Activated naive CD8-positive, alpha-beta T cell treated with anti-CD3 and anti-CD28 coated beads for 36 hours (primary cell): Measurements from ENCODE around the gene ATL2. TPM values are rescaled to one million over a fixed set of nuclear protein-coding genes. Genes with fewer than 3 reads are reported as not detected.
A peak's percentile ranks its signal among the peaks of the same experiment; 100 is the strongest.
"Not testable (repeated sequence)": the region's sequence is repeated elsewhere in the genome, so short reads cannot be mapped to it uniquely, and the experiment has no call there.

Experiments
- DNase-seq: peaks from one replicate; pipeline ENCODE4 v3.0.0; 2021
- H3K27ac Mint-ChIP-seq: one replicate; pipeline ENCODE4 v1.8.0; 2022; ENCODE audit warnings: mild to moderate bottlenecking, moderate library complexity, mixed read lengths
- H3K27me3 Mint-ChIP-seq: one replicate; pipeline ENCODE4 v1.8.0; 2022; ENCODE audit warnings: mild to moderate bottlenecking, mixed read lengths
- H3K36me3 Mint-ChIP-seq: one replicate; pipeline ENCODE4 v1.8.0; 2021; ENCODE audit warnings: mild to moderate bottlenecking, mixed read lengths
- H3K4me1 Mint-ChIP-seq: one replicate; pipeline ENCODE4 v1.8.0; 2021; ENCODE audit warnings: mixed read lengths
- H3K4me3 Mint-ChIP-seq: one replicate; pipeline ENCODE4 v1.8.0; 2022; ENCODE audit warnings: mild to moderate bottlenecking, moderate library complexity, mixed read lengths
- H3K9me3 Mint-ChIP-seq: one replicate; pipeline ENCODE4 v1.8.0; 2022; ENCODE audit warnings: mixed read lengths
- total RNA-seq, 2 experiments: library from RNA; stranded (reverse); gene quantifications; one replicate each; pipeline ENCODE4 v1.2.3, GENCODE V29; 2021

ATL2 gene
- total RNA-seq, 2 experiments from 2014 or later, result 55.4 to 60.4 TPM

DNA sequence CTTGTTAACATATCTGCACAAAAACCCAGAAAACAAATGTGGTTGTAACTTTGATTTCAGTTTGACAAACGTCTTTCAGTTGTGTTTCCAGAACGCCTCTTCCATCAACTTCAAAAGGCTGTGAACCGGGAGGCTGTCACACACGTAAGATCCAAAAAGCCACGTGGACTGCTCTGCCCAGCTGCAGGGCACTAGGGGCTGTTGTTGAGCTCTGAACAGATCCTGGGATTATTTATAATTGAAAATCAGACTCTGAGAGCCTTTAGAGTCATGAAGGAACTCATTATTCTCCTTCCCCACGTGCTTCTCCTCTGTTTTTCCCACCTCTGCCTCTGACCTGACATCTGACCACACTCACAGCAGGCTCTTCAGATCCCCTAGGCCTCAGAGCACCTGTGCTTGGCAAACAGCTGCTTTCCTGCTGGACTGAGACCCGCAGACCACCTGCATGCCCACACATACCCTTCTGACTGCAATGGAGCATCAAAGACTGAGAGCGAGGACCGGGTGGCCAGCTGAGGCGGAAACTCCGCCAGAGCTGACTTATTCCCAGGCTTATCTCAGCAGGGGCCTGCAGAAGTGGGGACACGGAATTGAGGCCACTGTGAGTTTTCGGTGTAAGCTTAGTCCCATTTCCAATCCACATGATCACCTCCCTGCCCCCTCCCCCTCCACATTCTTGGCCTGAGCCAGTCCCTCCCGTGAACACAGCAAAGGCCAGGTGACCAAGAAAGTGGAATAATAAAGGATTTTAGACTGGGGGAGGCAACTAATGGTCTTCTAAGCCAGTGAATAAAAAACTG is 114.8 kb downstream of the ATL2 start:
- peaks cover 7% of the 10 kb centered on the region for H3K9me3 Mint-ChIP-seq
- no peak overlapping the region for H3K4me3 Mint-ChIP-seq
- no peaks in the 10 kb centered on the region for H3K36me3 Mint-ChIP-seq
- H3K27ac Mint-ChIP-seq, result peak overlapping the region; percentile 32
- H3K27me3 Mint-ChIP-seq, result peaks cover 17% of the 10 kb centered on the region
- H3K4me1 Mint-ChIP-seq, result peaks cover 29% of the 10 kb centered on the region
- peak; percentile 26 for DNase-seq

- Mint-ChIP-seq H3K4me3 (no peak overlapping the region), H3K27ac (no peak overlapping the region), H3K36me3 (no peaks in the 10 kb centered on the region), H3K4me1 (peaks cover 28% of the 10 kb centered on the region), H3K27me3 (peaks cover 17% of the 10 kb centered on the region), H3K9me3 (peaks cover 6% of the 10 kb centered on the region)
- no peak for DNase-seq
These were observed 115.5 kb downstream of the ATL2 start for GRCh38 chr2:38261569-38262068.

- H3K4me1 Mint-ChIP-seq, result peaks cover 26% of the 10 kb centered on the region
These were observed 116.1 kb downstream of the ATL2 start for GRCh38 chr2:38260972-38261371.

DNA sequence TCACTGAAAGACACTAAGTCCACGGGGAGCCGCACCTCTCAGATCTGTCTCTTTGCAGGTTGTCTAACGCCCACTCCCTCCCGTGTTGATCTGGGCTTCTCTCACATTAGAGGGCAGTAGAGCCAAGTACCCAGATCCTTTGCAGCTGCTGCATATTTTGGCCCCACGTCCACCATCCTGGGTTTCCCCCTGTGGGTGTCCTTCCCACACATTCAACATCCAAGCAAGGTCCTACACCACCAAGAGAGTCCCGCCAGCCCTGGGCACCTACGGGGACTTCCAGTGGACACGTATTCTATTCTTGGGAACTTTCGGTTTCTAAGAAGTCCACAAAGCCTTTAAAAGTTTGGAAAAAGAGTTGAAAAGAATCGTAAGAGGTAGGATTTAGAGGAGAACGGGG is 116.6 kb downstream of the ATL2 start:
- Mint-ChIP-seq H3K4me1 (peaks cover 22% of the 10 kb centered on the region), H3K4me3 (no peak overlapping the region), H3K27me3 (peaks cover 17% of the 10 kb centered on the region), H3K27ac (no peak overlapping the region), H3K9me3 (no peaks in the 10 kb centered on the region), H3K36me3 (no peaks in the 10 kb centered on the region)
- DNase-seq, result no peak

More at GRCh38 chr2:38260972-38261371, 116.1 kb downstream of the ATL2 start:
- Mint-ChIP-seq H3K36me3 (no peaks in the 10 kb centered on the region), H3K27ac (no peak overlapping the region), H3K9me3 (peaks cover 2% of the 10 kb centered on the region), H3K27me3 (peaks cover 17% of the 10 kb centered on the region), H3K4me3 (no peak overlapping the region)
- no peak for DNase-seq

- no peak overlapping the region for H3K4me3 Mint-ChIP-seq
- H3K9me3 Mint-ChIP-seq, result no peaks in the 10 kb centered on the region
These were observed 117.8 kb downstream of the ATL2 start for GRCh38 chr2:38259311-38259710.

GRCh38 chr2:38257680-38258079 is 119.4 kb downstream of the ATL2 start:
- H3K36me3 Mint-ChIP-seq, H3K27ac Mint-ChIP-seq, DNase-seq, H3K4me3 Mint-ChIP-seq, H3K9me3 Mint-ChIP-seq: not testable (repeated sequence)
- peaks cover 16% of the 10 kb centered on the region for H3K27me3 Mint-ChIP-seq
- H3K4me1 Mint-ChIP-seq, result peaks cover 22% of the 10 kb centered on the region

More at GRCh38 chr2:38259311-38259710, 117.8 kb downstream of the ATL2 start:
- H3K4me1 Mint-ChIP-seq, result peaks cover 22% of the 10 kb centered on the region
- peaks cover 17% of the 10 kb centered on the region for H3K27me3 Mint-ChIP-seq
- H3K36me3 Mint-ChIP-seq, result no peaks in the 10 kb centered on the region
- no peak for DNase-seq
- H3K27ac Mint-ChIP-seq, result no peak overlapping the region

DNA sequence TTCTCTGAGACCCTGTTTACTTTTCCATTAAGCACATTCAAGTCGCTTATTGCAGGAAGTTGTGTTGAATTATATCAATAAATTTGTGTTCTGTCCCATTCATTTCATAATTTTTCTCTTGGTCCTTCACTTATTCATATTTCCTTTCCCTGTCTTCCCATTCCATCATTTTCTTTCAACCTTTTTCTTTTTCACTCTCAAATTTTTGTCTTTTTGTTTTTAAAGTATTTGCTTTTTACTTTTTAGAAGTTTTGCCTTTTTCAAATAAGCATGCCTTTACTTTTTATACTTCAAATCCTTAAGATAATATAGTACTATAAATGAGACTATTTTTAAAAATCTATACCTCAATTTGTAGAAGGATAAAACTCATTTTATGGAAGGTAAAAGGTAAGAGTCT is 120.5 kb downstream of the ATL2 start:
- H3K36me3 Mint-ChIP-seq, result no peaks in the 10 kb centered on the region
- no peak for DNase-seq
- no peak overlapping the region for H3K4me3 Mint-ChIP-seq
- peaks cover 19% of the 10 kb centered on the region for H3K27me3 Mint-ChIP-seq
- H3K4me1 Mint-ChIP-seq, result peaks cover 13% of the 10 kb centered on the region
- H3K27ac Mint-ChIP-seq, result no peak overlapping the region
- no peaks in the 10 kb centered on the region for H3K9me3 Mint-ChIP-seq

- no peak for DNase-seq
- Mint-ChIP-seq H3K4me3 (no peak overlapping the region), H3K27me3 (peaks cover 22% of the 10 kb centered on the region), H3K27ac (no peak overlapping the region), H3K9me3 (no peaks in the 10 kb centered on the region), H3K36me3 (no peaks in the 10 kb centered on the region), H3K4me1 (peaks cover under 1% of the 10 kb centered on the region)
These were observed 121.9 kb downstream of the ATL2 start for GRCh38 chr2:38255211-38255610.

- peaks cover 22% of the 10 kb centered on the region for H3K27me3 Mint-ChIP-seq
- H3K27ac Mint-ChIP-seq, result no peak overlapping the region
- no peaks in the 10 kb centered on the region for H3K9me3 Mint-ChIP-seq
- no peak for DNase-seq
- no peaks in the 10 kb centered on the region for H3K36me3 Mint-ChIP-seq
- H3K4me1 Mint-ChIP-seq, result no peaks in the 10 kb centered on the region
- H3K4me3 Mint-ChIP-seq, result no peak overlapping the region
These were observed 122.3 kb downstream of the ATL2 start for GRCh38 chr2:38254796-38255195.

DNA sequence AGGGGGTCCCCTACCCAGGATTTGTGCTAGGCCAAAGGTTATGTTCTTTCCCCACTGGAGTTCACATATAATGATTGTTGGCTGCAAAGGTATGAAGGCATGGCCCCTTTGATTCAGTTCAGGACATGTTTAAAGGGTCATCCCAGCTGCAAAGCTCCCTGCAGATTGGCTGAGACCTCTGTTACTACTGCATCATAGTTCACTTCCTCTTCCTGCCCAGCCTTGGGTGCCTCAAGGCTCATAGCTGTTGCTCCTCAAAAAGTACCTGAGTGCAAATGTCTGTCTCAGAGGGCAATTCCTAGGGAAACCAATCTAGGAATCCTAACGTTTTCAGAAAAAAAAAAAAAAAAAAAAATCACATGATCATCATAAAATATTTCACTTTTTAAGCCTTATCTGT is 125.1 kb downstream of the ATL2 start:
- no peaks in the 10 kb centered on the region for H3K4me1 Mint-ChIP-seq
- H3K27ac Mint-ChIP-seq, result no peak overlapping the region
- H3K27me3 Mint-ChIP-seq, result peaks cover 9% of the 10 kb centered on the region
- DNase-seq, result no peak
- H3K9me3 Mint-ChIP-seq, result no peaks in the 10 kb centered on the region
- H3K36me3 Mint-ChIP-seq, result no peaks in the 10 kb centered on the region
- no peak overlapping the region for H3K4me3 Mint-ChIP-seq

GRCh38 chr2:38248707-38249106 is 128.4 kb downstream of the ATL2 start:
- Mint-ChIP-seq H3K27me3 (peaks cover 9% of the 10 kb centered on the region), H3K36me3 (no peaks in the 10 kb centered on the region), H3K9me3 (no peaks in the 10 kb centered on the region), H3K27ac (no peak overlapping the region), H3K4me1 (no peaks in the 10 kb centered on the region), H3K4me3 (no peak overlapping the region)
- DNase-seq, result no peak

GRCh38 chr2:38248255-38248654 is 128.8 kb downstream of the ATL2 start:
- Mint-ChIP-seq H3K27ac (no peak overlapping the region), H3K27me3 (peaks cover 9% of the 10 kb centered on the region), H3K4me1 (no peaks in the 10 kb centered on the region), H3K9me3 (no peaks in the 10 kb centered on the region), H3K4me3 (no peak overlapping the region), H3K36me3 (no peaks in the 10 kb centered on the region)
- DNase-seq, result no peak

GRCh38 chr2:38246105-38246504 is 131.0 kb downstream of the ATL2 start:
- H3K9me3 Mint-ChIP-seq, result no peaks in the 10 kb centered on the region
- no peak for DNase-seq
- H3K4me1 Mint-ChIP-seq, result no peaks in the 10 kb centered on the region
- H3K4me3 Mint-ChIP-seq, result no peak overlapping the region
- no peaks in the 10 kb centered on the region for H3K36me3 Mint-ChIP-seq
- no peak overlapping the region for H3K27ac Mint-ChIP-seq
- peaks cover 3% of the 10 kb centered on the region for H3K27me3 Mint-ChIP-seq

DNA sequence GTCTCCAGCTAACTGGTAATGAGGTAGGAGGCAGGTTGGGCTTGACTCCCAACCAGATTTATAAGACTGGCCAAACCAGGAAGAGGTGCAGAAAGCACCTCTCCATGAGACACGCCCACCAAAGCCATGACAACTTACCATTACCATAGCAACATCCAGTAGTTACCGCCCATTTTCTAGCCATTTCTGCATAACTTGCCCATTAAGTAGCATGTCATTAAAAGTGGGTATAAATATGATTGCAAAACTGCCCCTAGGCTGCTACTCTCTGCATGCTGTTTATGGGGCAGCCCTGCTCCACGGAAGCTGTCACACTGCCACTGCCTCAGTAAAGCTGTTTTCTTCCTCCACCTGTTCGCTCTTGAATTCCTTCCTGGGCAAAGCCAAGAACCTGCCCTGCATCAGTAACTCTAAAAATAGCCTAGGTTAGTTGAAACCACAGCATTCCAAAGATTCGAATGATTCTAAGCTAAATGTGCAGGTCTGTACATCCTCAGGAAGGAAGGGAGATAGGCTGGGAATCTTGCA is 131.9 kb downstream of the ATL2 start:
- no peaks in the 10 kb centered on the region for H3K27me3 Mint-ChIP-seq
- DNase-seq, result no peak
- no peaks in the 10 kb centered on the region for H3K9me3 Mint-ChIP-seq
- no peak overlapping the region for H3K27ac Mint-ChIP-seq
- H3K36me3 Mint-ChIP-seq, result no peaks in the 10 kb centered on the region
- no peak overlapping the region for H3K4me3 Mint-ChIP-seq
- H3K4me1 Mint-ChIP-seq, result no peaks in the 10 kb centered on the region

DNA sequence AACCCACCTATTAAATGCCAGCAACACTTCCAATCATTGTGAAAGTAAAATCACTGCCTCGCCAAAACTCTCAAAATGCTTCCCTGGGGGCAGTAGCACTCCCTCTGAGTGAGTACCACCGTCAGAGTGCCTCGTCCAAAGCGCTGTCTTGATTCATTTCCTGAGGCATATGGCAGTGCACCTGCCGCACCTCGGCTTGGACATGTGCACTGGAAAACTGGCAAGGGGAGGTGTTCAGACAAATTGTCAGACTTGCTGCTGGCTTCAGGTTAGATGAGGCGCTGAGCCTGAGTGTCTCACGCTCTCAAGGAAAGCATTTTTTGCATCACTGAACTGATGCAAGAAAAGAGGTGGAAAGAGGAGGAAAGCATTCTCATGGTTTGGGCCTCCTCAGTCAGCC is 132.8 kb downstream of the ATL2 start:
- Mint-ChIP-seq H3K36me3 (no peaks in the 10 kb centered on the region), H3K27ac (no peak overlapping the region), H3K4me1 (no peaks in the 10 kb centered on the region), H3K4me3 (no peak overlapping the region), H3K9me3 (no peaks in the 10 kb centered on the region), H3K27me3 (no peaks in the 10 kb centered on the region)
- no peak for DNase-seq
